ENCODE measurements around the gene TACC3.

GRCh38 chr4:1735215-1735614, 13.9 kb downstream of the TACC3 start:
- no peak for TF ChIP-seq EP300 (IDR thresholded peaks at IDR 0.05; ENCODE audit: borderline replicate concordance)
- TF ChIP-seq CEBPB (IDR thresholded peaks at IDR 0.05), result no peak
- TF ChIP-seq RAD21 (IDR thresholded peaks at IDR 0.05; ENCODE audit: low read depth), result no peak
- TF ChIP-seq, protein P1, sequence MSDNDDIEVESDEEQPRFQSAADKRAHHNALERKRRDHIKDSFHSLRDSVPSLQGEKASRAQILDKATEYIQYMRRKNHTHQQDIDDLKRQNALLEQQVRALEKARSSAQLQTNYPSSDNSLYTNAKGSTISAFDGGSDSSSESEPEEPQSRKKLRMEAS (IDR thresholded peaks at IDR 0.05), result no peak
- no peak for TF ChIP-seq NFIC (IDR thresholded peaks at IDR 0.05)
- TF ChIP-seq TCF12 (IDR thresholded peaks at IDR 0.05; ENCODE audit: low read depth), result no peak
- TF ChIP-seq ZBTB7A (IDR thresholded peaks at IDR 0.05; ENCODE audit: low read depth), result no peak
